Gastroesophageal sphincter (tissue), 3 donors: ENCODE data around the gene MAP2K2.

Source experiments
- CTCF ChIP-seq, 4 experiments: fragments of 200-600 bp in 2 of 4; fragments of 450-650 bp in 2 of 4; sonication (generic) in 1 of 4; IDR thresholded peaks; one replicate each; pipeline ENCODE4 v1.5.1; 2017 to 2019; ENCODE audit warnings: antibody characterized with exemption in 4 of 4, mild to moderate bottlenecking in 2 of 4, moderate library complexity in 2 of 4
- EP300 ChIP-seq: sonication (generic); formaldehyde crosslinking; IDR thresholded peaks from one replicate; pipeline ENCODE4 v1.6.1; 2017; ENCODE audit warnings: antibody characterized with exemption, mild to moderate bottlenecking
- POLR2A ChIP-seq, 2 donors: fragments of 450-650 bp; IDR thresholded peaks; one replicate each; pipeline ENCODE4 v1.6.1; 2017; ENCODE audit warnings: antibody characterized with exemption in 2 of 2, mild to moderate bottlenecking in 2 of 2, moderate library complexity in 1 of 2
- POLR2AphosphoS5 ChIP-seq: sonication (generic); formaldehyde crosslinking; IDR thresholded peaks from one replicate; pipeline ENCODE4 v1.6.1; 2017; ENCODE audit warnings: antibody characterized with exemption

- no peak for TF ChIP-seq CTCF (IDR thresholded peaks at IDR 0.05)
- TF ChIP-seq POLR2A (IDR thresholded peaks at IDR 0.05) = no peak
- no peak for TF ChIP-seq EP300
- no peak for TF ChIP-seq POLR2AphosphoS5
Measured at GRCh38 chr19:4119763-4120162, 4.2 kb downstream of the MAP2K2 start.
